HG02642 (cell line): ENCODE measurements around the gene MTA1.

Source experiments
- ATAC-seq: cut with Tn5 transposase; IDR thresholded peaks from one replicate; pipeline ENCODE4 v1.9.1; 2021; ENCODE audit warnings: mild to moderate bottlenecking; ENCODE audit not compliant: unreplicated experiment, poor library complexity

The MTA1 gene

DNA sequence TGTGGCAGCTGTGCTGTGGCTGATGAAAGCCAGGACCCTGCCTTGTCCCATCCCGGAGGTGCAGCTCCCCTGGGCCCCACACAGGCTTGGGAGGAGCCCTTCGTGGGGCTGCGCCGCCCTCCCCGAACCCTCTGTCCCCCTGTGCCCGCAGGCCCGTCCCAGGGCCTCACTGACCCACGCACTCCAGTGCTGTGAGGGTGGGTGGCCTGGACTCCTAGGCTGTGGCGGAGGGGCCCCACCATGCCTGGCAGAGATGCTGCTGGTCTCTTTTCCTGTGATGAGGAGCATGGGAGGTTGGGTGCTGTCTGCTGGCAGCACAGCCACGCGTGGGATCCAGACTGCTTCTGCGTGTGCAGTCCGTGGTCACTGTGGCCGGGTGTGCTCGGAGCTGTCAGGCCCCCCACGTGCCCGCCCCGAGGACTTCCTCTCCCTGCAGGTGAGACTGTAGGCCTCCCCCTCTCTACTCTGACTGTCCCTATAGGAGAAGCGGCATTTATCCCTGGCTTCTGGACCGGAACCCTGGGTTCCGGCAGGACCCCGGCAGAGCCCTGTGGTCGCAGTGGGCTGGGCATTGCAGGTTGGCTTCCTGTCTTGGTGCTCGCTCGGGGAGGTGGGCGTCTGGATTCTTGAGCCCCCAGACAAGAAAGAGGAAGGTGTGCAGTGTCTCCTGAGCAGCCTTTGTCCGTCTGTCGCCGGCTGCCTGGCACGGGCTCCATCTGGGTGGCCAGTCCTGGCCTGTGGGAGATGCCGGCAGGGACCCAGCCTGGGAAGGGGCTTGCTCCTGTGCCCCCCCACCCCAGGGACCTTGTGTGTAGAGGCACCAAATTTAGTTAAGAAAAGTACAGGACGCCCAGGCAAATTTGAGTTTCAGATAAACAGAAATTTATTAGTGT lies 2.3 kb downstream of the MTA1 start:
- no peak for ATAC-seq

GRCh38 chr14:105422695-105423487 lies 3.3 kb downstream of the MTA1 start:
- ATAC-seq: no peak

GRCh38 chr14:105423488-105424195 lies 4.0 kb downstream of the MTA1 start:
- no peak for ATAC-seq

- ATAC-seq: no peak
These were observed 5.2 kb downstream of the MTA1 start for GRCh38 chr14:105424861-105425260.

DNA sequence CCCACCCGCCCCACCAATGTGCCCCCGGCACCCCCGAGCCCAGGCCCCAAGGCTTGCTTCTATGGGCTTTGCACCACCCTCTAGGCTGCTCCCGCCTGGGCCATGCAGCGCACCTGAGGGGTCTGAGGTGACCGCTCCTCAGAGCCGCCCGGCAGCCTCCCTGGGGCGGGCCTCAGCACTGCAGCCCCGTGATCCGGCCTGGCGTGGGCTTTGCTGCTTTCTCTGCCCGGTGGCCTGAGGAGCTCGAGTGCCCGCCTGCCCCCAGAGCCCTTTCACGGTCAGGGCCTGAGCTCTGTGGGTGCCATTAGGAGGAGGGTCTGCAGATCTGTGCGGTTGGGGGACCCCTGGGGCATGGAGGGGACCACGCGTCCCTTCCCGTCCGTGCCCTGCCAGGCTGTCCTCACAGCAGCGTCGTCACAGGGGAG lies 6.2 kb downstream of the MTA1 start:
- ATAC-seq: no peak

DNA sequence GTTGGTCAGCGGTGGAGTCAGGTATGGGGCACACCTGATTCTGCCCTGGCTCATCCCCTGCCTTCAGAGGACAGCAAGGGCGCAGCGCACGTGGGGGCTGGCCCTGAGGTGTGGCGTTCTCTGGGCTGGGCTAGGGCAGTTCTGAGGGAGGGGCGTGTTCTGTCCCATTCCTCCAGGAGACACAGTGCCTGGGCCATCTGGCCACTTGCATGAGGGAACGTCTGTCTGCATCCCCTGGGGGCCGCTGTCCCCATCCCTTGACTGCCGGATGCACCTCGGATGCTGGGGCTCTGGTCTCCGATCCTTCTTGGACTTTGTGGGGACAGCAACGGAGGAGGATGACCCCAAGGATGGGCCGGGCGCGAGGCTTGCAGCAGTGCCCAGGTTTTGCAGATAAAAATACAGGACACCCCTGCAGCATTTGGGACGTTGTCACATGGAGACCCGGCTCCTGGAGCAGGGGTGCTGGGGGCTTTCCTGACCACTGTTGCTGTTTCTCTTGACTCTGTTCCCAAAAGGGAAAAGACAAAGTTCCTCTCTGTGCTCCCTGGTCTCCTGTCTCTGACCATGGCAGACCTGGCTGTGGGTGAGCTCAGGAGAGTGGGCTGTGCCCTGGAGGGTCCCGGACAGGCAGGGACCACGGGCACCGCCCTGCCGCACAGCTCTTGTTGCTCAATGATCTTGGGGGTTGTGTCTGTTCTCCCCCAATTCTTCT lies 6.9 kb downstream of the MTA1 start:
- no peak for ATAC-seq

DNA sequence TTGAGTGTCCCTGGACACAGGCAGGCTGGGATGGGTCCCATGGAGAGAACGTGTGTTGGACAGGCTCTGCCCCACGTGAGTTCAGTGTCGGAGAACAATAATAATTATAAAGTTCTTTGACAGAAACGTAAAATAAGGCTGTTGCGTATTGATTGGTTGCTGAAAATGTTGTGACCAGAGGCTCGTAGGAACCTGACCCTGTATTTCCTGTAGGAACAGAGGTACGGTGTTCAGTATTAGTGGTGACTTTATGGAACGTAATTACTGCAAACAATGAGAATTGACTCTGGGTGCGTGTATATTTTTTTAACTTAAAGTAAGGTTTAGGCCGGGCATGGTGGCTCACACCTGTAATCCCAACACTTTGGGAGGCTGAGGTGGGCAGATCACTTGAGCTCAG lies 7.8 kb downstream of the MTA1 start:
- ATAC-seq: no peak

- no peak for ATAC-seq
These were observed 8.4 kb downstream of the MTA1 start for GRCh38 chr14:105427936-105428485.

GRCh38 chr14:105430042-105430441 lies 10.4 kb downstream of the MTA1 start:
- ATAC-seq: no peak

- no peak for ATAC-seq
These were observed 10.9 kb downstream of the MTA1 start for GRCh38 chr14:105430565-105430964.

DNA sequence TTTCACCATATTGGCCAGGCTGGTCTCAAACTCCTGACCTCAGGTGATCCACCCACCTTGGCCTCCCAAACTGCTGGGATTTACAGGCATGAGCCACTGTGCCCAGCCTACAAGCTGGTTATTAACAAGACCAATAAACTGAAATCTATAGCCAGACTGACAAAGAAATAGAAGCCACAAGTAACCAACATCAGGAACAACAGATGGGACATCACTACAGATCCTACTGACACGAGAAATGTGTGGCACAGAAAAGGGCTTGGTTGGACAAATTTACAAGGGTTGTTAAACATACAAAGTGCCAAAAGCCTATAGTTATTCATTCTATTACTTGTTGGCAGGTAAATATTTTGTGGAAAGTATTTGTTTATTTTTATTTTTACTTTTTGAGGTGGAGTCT lies 11.6 kb downstream of the MTA1 start:
- ATAC-seq: no peak

DNA sequence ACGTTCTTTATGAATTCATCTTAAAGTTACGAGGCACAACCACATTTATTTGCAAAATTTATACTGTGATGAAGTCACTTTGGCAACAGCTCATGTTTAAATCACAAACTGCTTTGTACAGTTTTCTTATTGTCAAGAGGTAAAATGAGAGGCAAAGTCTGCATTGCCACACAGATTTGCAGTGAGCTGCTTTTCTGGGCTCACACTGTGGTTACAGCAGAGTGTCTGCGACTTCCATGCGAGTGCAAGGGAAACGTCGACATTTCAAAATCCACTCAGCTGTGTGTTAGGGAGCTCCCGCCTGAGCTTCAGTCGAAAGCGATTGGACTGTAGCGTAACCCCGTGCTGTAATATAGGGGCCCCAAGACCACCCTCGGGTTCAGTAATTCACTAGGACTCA lies 13.0 kb downstream of the MTA1 start:
- no peak for ATAC-seq

DNA sequence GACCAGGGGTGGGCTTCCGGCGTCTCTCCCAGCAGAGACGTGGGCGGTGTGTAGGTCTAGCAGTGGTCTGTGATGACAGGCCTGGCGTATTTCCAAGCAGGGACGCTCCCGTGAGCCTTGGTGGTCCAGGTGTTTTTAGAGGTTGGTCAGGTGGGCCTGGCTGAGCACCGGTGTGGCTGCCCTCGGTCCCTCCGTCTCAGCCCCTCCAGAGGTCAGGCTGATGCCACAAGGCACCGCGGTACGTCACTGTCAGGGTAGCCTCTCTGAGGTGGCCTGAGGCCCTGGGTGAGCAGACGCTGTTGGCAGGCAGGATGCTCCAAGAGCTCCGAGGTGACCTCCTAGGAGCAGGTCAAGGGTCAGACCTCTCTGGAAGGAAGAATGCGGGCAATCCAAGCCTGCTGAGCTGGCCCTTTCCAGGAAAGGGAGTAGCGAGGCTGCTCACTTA lies 13.6 kb downstream of the MTA1 start:
- no peak for ATAC-seq

- no peak for ATAC-seq
These were observed 16.8 kb downstream of the MTA1 start for GRCh38 chr14:105436402-105436801.

DNA sequence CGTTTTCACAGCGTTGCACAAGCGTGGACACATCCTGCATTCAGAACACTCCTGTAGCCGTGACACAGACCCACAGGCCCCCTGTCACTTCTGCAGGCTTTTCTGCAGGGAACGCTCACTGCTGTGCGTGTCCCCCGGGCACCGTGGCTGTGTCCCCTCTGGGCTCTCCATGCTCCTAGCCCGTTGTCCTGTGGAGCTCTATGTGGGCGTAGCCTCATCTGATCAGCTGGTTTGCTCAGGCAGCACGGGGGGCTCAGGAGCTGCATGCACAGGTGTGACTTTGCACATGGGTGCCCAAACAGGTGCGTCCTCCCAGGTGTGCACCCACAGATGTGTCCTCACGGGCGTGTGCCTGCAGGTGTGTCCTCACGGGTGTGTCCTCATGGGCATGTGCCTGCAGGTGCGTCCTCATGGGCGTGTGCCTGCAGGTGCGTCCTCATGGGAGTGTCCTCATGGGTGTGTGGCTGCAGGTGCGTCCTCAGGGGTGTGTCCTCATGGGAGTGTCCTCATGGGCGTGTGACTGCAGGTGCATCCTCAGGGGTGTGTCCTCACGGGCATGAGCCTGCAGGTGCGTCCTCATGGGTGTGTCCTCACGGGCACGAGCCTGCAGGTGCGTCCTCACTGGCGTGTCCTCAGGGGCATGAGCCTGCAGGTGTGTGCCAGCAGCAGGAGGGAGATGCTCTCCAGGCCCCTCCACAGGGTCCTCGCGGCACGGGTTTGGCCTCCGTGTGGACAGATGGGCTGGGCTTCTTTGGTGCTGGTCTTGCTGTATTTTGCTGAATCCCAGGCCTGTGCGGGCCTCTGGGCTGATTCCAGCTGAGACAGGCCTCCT lies 17.5 kb downstream of the MTA1 start:
- no peak for ATAC-seq

GRCh38 chr14:105437723-105438500 lies 18.3 kb downstream of the MTA1 start:
- no peak for ATAC-seq

GRCh38 chr14:105439179-105439578 lies 19.6 kb downstream of the MTA1 start:
- no peak for ATAC-seq
